Fibroblast of skin of left quadriceps (primary cell): Measurements from ENCODE around the gene ADO.
A peak's percentile ranks its signal among the peaks of the same experiment; 100 is the strongest.

Experiments
- DNase-seq, 2 experiments: peaks; one replicate each; pipeline ENCODE4 v3.0.0-alpha.2; 2013; ENCODE audit warnings: low read depth in 2 of 2

ADO gene

GRCh38 chr10:62817766-62818425, 13.4 kb downstream of the ADO start:
- no peak for DNase-seq

- no peak for DNase-seq
Measured at GRCh38 chr10:62818426-62819011, 14.0 kb downstream of the ADO start.

- DNase-seq, result no peak
Measured at GRCh38 chr10:62819141-62819920, 14.8 kb downstream of the ADO start.

- DNase-seq, result no peak
Measured at GRCh38 chr10:62820586-62820985, 16.1 kb downstream of the ADO start.

- DNase-seq, result no peak
Measured at GRCh38 chr10:62826273-62826672, 21.8 kb downstream of the ADO start.

- DNase-seq, result no peak
Measured at GRCh38 chr10:62829622-62830021, 25.1 kb downstream of the ADO start.

- DNase-seq, result no peak
Measured at GRCh38 chr10:62830679-62831078, 26.2 kb downstream of the ADO start.

GRCh38 chr10:62831346-62831745, 26.8 kb downstream of the ADO start:
- DNase-seq, result peak; percentile 74 to 76

- DNase-seq, result no peak
Measured at GRCh38 chr10:62839590-62839989, 35.1 kb downstream of the ADO start.

GRCh38 chr10:62842983-62843382, 38.5 kb downstream of the ADO start:
- no peak for DNase-seq

GRCh38 chr10:62843600-62843999, 39.1 kb downstream of the ADO start:
- DNase-seq, result no peak

- DNase-seq, result no peak
Measured at GRCh38 chr10:62844280-62845011, 39.9 kb downstream of the ADO start.

GRCh38 chr10:62847433-62847832, 42.9 kb downstream of the ADO start:
- DNase-seq, result no peak

GRCh38 chr10:62850646-62851045, 46.1 kb downstream of the ADO start:
- DNase-seq, result no peak

GRCh38 chr10:62851442-62851841, 46.9 kb downstream of the ADO start:
- DNase-seq, result no peak

- no peak for DNase-seq
Measured at GRCh38 chr10:62852961-62853702, 48.6 kb downstream of the ADO start.

- no peak for DNase-seq
Measured at GRCh38 chr10:62853710-62854109, 49.2 kb downstream of the ADO start.

- DNase-seq, result no peak
Measured at GRCh38 chr10:62856021-62856420, 51.5 kb downstream of the ADO start.
